NOMO-1 treated with dmso at 0.1 percent for 144 hours (cell line): Measurements from ENCODE around the gene HBEGF.
"Not testable (repeated sequence)": the region's sequence is repeated elsewhere in the genome, so short reads cannot be mapped to it uniquely, and the experiment has no call there.

Experiments
- DNase-seq: peaks from one replicate; lab custom pipeline; 2025; ENCODE audit not compliant: unreplicated experiment; lab: John Stamatoyannopoulos, UW

Gene HBEGF

GRCh38 chr5:140361901-140362300, 15.5 kb upstream of the HBEGF start:
- DNase-seq = no peak

DNA sequence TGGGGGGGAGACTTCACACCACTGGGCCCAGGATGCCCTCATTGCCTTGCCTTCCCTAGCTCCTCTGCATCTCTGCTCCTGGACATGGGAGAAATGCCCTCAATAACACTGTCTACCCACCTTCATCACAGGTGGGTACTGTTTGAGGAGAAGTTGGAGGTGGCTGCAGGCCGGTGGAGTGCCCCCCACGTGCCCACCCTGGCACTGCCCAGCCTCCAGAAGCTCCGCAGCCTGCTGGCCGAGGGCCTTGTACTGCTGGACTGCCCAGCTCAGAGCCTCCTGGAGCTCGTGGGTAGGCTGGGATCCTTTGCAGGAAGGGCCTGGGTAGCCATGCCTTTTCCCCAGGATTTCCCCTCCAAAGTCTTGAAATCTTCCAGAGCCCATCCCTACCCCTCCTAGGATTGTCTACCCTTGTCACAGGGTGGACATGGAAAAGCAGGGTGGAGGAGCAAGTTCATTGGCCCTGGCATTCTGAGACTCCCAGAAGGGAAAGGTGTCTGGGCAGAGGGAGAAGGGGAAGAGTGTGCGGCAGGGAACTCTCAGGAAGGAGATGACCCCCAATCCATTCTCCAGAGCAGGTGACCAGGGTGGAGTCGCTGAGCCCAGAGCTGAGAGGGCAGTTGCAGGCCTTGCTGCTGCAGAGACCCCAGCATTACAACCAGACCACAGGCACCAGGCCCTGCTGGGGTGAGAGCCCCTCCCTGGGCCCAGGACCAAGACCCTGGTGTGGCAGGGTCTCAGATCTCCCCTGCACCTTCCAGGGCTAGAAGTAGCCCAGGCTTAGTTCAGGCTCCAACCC, 14.5 kb upstream of the HBEGF start:
- no peak for DNase-seq

- no peak for DNase-seq
These were observed 13.7 kb upstream of the HBEGF start, which contains the start of gene SLC4A9 for GRCh38 chr5:140360101-140360500. TSS of gene SLC4A9 (plus strand) at chr5:140360194. CDS start at chr5:140360237, 43 bp downstream.

DNA sequence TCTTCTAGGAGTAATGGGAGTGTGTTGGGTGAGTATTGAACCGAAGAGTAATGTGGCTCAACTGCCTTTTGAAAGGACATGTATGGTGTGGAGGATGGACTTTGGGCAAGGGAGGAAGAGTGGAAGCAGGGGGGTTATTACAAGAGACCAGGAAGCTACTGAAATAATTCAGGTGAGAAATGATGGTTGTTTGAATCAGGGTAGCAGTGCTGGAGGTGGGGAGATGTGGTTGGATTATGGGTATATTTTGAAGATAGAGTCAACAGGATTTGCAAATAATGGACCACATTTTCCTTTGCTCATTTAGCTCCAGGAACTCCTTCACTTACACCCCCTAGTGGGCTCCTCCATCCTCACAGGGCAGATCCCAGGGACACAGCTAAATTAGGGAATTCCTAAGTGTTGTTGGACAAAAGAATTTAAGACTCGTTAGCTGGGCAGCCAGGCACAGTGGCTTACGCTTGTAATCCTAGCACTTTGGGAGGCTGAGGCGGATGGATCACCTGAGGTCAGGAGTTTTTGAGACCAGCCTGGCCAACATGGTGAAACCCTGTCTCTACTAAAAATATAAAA, 12.4 kb upstream of the HBEGF start:
- DNase-seq = no peak

GRCh38 chr5:140357726-140358093, 11.3 kb upstream of the HBEGF start:
- DNase-seq = peak; percentile 85

DNA sequence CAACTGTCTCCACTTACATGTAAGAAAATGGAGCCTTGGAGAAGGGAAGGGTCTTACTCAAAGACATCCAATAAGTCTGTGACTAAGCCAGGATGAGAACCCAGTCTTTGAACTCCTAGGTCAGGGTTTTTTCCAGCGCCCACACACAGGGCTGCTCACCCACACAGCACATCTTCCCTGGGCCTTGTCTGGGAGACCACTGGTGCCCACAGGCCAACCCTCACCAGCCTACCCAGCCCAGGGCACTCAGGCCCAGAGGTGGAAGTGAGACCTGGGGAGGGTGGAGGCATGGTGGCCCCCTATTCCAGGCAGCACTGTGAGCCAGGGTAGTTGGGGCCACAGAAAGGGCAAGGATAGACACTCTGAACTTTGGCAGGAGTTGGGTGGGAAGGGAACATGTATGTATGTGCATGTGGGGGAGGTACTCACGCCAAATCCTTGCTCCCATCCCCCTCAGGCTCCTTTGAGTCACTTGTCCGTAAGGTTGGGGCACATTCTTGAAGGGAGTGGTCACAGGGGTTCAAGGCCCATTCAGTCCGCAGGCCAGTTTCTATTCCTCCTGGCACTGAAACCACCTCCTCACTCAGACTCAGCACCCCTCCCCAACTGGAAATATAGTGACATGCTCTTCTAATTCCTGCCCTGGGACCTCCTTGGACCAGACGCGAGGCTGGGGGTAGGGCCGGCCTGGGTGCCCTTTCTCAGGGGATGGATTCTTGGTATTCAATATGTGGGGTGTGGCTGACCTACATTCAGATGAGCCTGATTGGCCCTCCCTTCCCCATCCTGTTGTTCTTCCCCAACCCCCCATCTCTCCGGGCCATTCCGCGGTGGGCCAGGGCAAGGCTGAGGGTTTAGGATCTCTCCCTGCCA, 10.7 kb upstream of the HBEGF start:
- no peak for DNase-seq

- DNase-seq = peak; percentile 52
These were observed 9.1 kb upstream of the HBEGF start for GRCh38 chr5:140355546-140355945.

DNA sequence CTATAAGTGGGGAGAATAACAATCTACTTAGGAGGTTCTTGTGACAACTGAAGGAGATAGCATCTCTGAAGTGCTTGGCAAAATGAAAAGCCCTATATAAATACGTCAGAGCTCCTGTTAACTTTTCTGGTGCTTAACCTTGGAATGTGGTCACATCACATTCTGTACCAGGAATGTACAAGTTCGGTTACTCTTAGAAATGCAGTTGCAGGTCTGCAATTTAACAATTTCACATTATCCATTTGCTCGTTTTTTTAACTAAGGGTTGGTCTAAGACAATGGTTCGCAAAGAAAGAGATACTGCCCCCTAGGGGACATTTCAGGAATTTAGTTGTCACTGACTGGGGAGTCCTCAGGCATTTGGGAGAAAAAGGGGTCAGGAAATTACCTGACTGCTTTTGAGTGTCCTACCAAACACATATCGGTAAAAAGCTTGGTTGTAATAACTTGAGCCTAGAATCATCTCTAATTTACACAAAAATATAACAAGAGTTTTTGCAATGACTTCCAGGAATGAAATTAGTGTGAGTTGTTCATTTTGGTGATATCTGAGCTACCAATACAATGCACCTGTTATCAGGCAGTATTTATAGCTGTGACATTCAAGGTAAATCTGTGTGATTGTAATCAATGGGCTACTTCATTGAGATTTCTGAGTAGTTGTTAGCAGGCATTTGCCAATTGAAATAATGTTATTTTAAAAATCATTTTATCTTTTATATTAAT, 5.4 kb upstream of the HBEGF start:
- DNase-seq = peak; percentile 35

- DNase-seq = no peak
These were observed 2.8 kb upstream of the HBEGF start for GRCh38 chr5:140349244-140349643.

GRCh38 chr5:140348104-140348503, 1.7 kb upstream of the HBEGF start:
- DNase-seq = no peak

- no peak for DNase-seq
These were observed 957 bp upstream of the HBEGF start for GRCh38 chr5:140347360-140347759.

DNA sequence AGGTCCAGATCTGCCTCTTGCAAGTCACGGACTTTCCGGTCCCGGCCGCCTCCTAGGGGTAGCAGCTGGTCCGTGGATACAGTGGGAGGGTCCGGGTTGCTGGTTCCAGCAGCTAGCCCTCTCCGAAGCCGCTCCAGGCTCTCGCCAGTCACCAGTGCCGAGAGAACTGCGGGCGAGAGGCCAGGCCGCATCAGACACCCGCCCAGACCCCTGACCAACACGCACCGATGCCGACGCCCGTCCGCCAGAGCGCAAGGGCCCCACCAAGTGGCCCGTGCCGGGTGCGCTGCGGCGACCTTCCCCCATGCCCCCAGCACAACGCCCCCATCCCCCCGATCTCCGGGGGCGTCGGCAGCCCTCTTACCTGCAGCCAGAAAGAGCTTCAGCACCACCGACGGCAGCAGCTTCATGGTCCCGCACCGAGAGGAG, 470 bp downstream of the HBEGF start:
- DNase-seq = peak; percentile 59

DNA sequence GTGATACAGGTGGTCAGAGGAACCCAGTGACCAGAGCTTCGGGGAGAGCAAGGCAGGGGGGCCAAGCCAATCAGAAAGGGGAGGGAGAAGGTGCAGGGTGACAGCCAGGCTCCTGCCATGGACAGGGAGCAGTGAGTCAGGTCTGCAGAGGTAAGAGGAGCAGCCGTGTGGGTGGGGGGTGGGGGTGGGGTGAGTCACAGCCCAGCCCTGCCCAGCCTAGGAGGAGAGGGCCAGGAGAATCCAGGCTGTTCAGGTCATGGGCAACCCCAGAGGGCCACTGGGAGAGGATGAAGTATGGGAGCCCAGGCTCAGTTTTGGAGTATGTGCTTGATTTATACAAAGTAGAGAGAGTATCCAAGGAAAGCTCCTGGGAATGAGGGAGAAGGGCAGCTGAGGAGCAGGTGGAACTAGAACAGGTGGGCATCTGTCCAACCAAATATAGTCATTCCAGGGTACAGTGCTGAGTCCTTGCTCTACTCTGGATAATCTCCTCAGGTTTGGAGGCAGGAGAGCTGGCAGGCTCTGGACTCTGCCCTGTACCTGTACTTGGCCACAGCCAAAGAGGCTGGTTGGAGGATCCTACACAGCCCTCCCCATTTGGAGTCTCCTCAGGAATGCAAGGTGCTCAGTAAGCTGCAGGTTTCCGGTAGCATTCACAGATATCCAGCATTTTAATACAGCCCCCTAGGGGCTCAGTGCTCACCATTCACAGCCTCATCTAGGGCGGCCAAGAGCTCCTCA, 1.6 kb downstream of the HBEGF start:
- DNase-seq = no peak

DNA sequence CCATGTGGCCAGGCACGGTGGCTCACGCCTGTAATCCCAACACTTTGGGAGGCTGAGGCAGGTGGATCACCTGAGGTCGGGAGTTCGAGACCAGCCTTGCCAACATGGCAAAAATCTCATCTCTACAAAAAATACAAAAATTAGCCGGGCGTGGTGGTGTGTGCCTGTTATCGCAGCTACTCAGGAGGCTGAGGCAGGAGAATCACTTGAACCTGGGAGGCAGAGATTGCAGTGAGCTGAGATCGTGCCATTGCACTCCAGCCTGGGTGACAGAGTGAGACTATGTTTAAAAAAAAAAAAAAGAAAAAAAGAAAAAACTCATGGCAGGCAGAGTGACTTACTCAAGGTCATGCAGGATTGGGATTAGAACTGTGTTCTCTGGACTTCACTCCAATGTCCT, 2.6 kb downstream of the HBEGF start:
- DNase-seq = not testable (repeated sequence)

- no peak for DNase-seq
These were observed 3.5 kb downstream of the HBEGF start for GRCh38 chr5:140342896-140343295.

GRCh38 chr5:140342287-140342686, 4.1 kb downstream of the HBEGF start:
- peak; percentile 79 for DNase-seq

DNA sequence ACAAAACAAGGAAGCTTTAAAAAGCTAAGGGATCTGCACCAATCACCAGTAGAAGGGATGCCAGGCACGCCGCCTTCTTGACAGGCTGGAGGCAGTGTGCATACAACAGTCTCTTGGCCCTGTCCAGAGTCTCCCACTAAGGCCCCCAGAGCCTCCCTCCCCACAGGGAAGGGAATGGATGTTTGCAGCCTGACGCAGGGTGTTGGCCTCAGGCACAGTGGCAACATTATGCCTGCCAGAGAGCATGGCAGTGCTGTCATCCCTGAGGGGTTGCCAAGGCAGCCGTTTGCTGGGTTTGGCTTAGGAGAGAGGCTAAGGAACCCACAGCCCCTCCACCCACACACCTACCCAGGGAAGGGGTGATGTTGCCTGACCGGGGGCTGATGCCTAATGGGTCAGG, 4.8 kb downstream of the HBEGF start:
- DNase-seq = no peak

DNA sequence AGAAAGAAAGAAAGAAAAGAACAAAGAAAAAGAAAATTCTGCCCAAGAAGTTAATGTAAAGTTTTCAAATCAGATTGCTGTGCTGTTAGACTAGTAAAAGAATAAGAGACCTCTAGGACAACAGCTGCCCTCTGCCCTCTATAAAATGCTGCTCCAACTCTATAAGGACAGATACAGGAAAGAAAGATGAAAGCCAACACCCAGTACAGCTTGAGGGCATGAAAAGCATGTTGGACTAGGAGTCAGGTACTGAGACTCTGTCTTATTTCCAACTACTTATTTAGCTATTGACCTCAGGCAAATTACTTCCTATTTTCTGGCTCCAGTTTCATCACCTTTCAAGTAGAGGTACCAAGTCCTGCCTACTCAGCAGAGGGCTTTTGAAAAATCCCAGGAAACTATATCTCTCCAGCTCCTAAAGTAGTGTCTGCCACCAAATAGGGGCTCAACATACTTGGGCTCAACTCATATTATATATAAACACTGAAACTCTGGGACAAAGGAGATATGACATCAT, 5.7 kb downstream of the HBEGF start:
- peak; percentile 53 for DNase-seq

DNA sequence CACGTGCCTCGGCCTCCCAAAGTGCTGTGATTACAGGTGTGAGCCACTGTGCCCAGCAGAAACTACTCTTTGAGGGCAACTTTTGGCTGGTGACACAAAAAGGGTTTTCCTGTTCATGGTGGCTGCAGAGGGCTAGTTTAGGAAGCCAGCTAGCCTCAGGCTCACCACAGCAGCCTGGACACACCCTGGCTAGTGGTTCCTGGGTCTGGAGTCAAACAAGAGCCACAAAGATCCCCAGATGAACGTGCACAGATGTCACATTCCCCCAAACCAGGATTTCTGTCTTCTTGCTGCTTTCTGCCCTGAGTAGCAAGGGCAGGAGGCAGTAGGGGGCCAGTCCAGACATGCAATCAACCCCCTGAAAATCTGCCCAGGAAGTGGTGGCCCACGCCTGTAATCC, 6.8 kb downstream of the HBEGF start:
- no peak for DNase-seq

- DNase-seq = no peak
These were observed 7.5 kb downstream of the HBEGF start for GRCh38 chr5:140338908-140339307.
